ENCODE data around the gene NAV2.

DNA sequence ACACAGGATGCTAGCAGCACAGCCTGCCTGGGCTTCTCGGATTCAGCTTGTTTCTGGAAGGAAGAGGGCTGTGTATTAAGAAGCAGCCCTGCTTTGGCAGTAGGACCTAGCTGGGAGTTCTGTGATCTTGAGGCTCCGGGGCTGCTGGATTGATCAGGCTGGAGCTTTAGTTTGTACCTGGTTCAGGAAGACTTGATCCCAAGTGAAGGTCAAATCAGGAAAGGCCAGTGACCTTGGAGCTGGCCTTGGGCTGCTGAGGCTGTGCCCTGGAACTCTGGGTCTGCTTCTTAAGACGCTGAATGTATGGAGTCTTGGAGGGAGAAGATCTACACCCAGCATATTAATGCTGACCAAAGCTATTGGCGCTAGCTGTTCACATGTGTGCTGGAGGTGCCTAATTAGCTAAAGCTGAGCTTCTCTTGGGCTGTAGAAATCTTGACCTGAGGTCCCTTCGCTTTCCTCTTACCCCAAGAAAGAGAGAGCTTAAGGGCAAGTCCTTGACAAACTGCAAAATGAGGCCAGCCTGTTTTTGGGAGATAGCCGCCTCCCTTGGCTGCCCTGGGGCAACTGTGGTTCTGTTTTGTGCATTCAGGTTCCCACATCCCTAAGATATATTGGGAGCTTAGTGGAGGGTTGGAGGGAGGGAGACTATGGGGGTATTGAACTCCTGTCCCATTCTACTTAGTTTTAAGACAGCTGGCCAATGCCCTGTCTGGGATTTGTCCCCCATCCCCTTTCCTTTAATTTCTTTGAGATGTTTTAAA, 311.7 kb downstream of the NAV2 start:
- TF ChIP-seq POLR2A (IDR thresholded peaks at IDR 0.05): no peak
- TF ChIP-seq, protein P1, sequence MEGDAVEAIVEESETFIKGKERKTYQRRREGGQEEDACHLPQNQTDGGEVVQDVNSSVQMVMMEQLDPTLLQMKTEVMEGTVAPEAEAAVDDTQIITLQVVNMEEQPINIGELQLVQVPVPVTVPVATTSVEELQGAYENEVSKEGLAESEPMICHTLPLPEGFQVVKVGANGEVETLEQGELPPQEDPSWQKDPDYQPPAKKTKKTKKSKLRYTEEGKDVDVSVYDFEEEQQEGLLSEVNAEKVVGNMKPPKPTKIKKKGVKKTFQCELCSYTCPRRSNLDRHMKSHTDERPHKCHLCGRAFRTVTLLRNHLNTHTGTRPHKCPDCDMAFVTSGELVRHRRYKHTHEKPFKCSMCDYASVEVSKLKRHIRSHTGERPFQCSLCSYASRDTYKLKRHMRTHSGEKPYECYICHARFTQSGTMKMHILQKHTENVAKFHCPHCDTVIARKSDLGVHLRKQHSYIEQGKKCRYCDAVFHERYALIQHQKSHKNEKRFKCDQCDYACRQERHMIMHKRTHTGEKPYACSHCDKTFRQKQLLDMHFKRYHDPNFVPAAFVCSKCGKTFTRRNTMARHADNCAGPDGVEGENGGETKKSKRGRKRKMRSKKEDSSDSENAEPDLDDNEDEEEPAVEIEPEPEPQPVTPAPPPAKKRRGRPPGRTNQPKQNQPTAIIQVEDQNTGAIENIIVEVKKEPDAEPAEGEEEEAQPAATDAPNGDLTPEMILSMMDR (IDR thresholded peaks at IDR 0.05): no peak
